CD4-positive, alpha-beta T cell treated with Interleukin-12 subunit alpha and Interleukin-12 subunit beta, for 1 hour (primary cell): ENCODE data around the gene AGPAT4.
"Not testable (repeated sequence)": the region's sequence is repeated elsewhere in the genome, so short reads cannot be mapped to it uniquely, and the experiment has no call there.

Experiments
- DNase-seq: peaks from one replicate; pipeline ENCODE4 v3.0.0-alpha.2; 2020

Gene AGPAT4

GRCh38 chr6:161226009-161226964 lies 47.6 kb downstream of the AGPAT4 start:
- DNase-seq = peak; percentile 45

- DNase-seq = no peak
Measured at GRCh38 chr6:161225681-161226008, 48.2 kb downstream of the AGPAT4 start.

GRCh38 chr6:161224951-161225680 lies 48.7 kb downstream of the AGPAT4 start:
- DNase-seq = not testable (repeated sequence)

GRCh38 chr6:161223646-161224045 lies 50.2 kb downstream of the AGPAT4 start:
- no peak for DNase-seq

GRCh38 chr6:161222706-161223234 lies 51.1 kb downstream of the AGPAT4 start:
- no peak for DNase-seq

- DNase-seq = no peak
Measured at GRCh38 chr6:161220346-161220745, 53.5 kb downstream of the AGPAT4 start.

- no peak for DNase-seq
Measured at GRCh38 chr6:161219680-161220079, 54.2 kb downstream of the AGPAT4 start.

- no peak for DNase-seq
Measured at GRCh38 chr6:161218222-161218621, 55.6 kb downstream of the AGPAT4 start.

GRCh38 chr6:161217628-161218027 lies 56.2 kb downstream of the AGPAT4 start:
- DNase-seq = no peak

- DNase-seq = no peak
Measured at GRCh38 chr6:161216616-161217205, 57.1 kb downstream of the AGPAT4 start.

- no peak for DNase-seq
Measured at GRCh38 chr6:161215876-161216615, 57.8 kb downstream of the AGPAT4 start.

- no peak for DNase-seq
Measured at GRCh38 chr6:161215193-161215592, 58.7 kb downstream of the AGPAT4 start.

- DNase-seq = no peak
Measured at GRCh38 chr6:161214722-161215121, 59.1 kb downstream of the AGPAT4 start.

GRCh38 chr6:161212902-161213301 lies 61.0 kb downstream of the AGPAT4 start:
- no peak for DNase-seq

GRCh38 chr6:161211380-161212035 lies 62.4 kb downstream of the AGPAT4 start:
- DNase-seq = no peak

- DNase-seq = no peak
Measured at GRCh38 chr6:161210857-161211256, 63.0 kb downstream of the AGPAT4 start.

- DNase-seq = no peak
Measured at GRCh38 chr6:161207200-161207599, 66.7 kb downstream of the AGPAT4 start.

- DNase-seq = no peak
Measured at GRCh38 chr6:161204866-161205557, 68.8 kb downstream of the AGPAT4 start.

- DNase-seq = no peak
Measured at GRCh38 chr6:161200610-161201370, 73.1 kb downstream of the AGPAT4 start.

GRCh38 chr6:161199850-161200249 lies 74.0 kb downstream of the AGPAT4 start:
- no peak for DNase-seq
